HG03342 (cell line): ENCODE measurements around the gene ADI1.
"Not testable (repeated sequence)": the region's sequence is repeated elsewhere in the genome, so short reads cannot be mapped to it uniquely, and the experiment has no call there.

Experiments
- ATAC-seq: cut with Tn5 transposase; IDR thresholded peaks from one replicate; pipeline ENCODE4 v1.9.1; 2021; ENCODE audit warnings: mild to moderate bottlenecking, moderate library complexity; ENCODE audit not compliant: unreplicated experiment

Gene ADI1

DNA sequence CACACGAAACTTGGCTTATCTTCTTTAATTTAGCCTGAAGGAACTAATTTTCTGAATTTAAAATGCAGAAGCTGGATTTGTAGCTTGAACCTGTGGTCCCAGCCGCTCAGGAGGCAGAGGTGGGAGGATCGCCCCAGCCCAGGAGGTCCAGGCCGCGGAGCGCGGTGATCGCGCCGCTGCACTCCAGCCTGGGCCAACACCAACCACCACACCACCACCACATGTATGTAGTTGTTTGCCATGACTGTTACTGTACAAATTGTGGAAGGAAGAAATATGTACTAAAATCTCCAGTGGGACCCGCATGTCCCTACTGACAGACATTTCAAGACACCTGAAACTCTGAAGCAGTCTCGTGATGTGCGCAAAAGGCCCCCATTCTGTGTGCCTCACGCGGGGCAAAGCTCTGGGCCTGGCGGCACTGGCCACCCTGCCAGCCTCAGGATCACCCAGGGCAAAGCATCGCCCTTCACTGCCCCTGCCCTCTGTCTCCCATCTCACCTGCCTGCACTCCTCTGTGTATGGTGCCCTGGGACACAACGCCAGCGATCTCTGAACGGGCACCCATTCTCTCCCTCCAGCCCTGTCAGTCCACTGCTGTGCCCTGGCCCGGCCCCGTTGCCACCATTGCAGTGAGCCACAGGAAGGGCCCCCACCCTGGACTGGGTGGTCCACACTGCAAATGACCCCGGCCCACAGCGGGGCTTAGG lies 10.1 kb upstream of the ADI1 start:
- ATAC-seq = no peak

DNA sequence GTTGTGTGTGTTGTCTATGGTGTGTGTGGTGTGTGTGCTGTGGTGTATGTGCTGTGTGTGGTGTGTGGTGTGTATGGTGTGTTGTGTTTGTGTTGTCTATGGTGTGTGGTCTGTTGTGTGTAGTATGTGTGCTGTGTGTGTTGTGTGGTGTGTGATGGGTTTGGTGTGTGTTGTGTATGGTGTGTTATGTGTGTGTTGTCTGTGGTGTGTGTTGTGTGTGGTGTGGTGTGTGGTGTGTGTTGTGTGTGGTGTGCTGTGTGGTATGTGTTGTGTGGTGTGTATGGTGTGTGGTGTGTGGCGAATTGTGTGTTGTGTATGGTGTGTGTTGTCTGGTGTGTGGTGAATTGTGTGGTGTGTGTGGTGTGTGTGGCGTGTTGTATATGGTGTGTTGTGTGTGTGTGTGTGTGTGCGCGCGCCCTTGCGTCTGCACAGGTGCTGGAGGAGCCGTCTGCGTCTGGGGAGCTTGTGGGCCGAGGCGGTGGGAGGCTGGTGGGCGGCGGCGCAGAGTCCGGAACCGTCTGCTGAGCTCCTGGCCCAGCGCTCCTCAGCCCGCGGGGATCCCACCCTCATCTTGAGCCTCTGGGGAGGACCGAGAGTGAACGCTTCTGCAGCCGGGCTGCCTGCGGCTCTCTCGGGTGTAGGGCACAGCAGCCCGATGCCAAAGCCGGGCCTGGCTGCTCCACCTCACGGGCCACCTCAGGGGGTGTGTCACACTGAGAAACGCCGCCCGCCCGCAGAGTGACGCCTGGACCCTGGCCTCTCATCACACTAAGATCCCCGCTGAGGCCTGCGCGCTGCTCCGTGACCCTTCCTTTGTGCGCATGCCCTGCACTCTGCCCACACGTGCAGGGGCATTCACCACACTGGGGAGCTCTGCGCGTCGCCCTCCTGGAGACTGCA lies 8.8 kb upstream of the ADI1 start:
- ATAC-seq = no peak

DNA sequence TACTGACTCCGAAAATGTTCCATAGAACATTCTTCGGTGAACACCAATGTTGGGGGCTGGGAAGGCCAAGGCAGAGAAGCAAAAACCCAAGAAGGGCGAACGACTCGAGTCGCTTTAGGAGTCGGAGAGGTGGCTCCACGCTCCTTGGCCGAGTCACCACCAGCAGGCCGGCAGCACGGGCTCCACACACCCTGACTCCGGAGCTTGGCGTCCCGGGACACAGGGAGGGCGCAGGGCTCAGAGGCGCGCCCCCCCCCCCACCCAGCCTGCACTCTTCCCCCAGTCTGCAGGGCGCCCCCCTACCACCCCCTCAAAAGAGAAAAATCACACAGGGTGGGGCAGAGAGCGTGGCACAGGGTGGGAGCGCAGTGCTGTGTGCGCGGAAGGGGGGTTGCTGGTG lies 7.5 kb upstream of the ADI1 start:
- no peak for ATAC-seq

DNA sequence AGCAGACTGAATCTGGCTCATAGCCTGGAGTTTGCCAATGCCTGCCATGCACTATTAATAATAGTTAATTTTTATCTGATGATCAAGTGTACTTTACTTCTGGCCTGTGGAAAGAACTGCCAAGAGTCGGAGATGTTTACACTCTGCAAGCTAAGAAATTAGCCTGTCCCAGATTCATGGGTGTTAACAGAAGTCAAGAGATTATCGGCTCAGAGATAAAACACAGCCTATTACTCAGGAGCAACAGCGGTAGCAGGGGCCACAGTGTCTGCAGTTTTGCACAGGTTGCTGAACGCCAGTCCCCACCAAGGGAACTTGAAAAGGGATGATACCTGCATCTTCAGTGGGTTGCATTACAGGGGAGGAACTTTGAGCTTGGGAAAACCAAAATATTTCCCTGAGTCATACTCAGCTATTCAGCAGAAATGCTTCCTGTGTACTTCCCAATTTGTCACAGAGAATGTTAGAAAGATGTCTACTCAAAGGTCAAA lies 4.3 kb upstream of the ADI1 start:
- no peak for ATAC-seq

DNA sequence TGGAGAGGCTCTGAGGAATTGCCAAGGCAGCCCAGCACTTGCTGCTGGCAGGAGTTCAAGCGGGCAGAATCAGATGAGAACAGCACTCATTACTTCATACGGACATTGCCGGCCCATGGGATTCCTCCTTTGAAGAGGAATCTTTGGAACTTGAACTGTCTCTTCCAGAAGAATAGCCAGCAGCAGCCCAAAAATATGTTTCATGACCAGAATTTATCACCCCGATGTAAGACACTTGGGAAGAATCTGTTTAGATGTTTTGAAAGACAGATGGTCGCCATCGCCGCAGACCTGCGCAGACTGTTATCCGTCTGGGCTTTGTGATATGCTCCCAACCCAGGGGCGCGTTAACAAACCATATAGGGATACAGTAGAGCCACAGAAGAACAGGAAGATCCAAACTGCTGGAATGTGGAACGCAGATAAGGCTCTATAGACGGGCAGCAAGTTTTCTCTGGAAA lies 3.7 kb upstream of the ADI1 start:
- no peak for ATAC-seq

DNA sequence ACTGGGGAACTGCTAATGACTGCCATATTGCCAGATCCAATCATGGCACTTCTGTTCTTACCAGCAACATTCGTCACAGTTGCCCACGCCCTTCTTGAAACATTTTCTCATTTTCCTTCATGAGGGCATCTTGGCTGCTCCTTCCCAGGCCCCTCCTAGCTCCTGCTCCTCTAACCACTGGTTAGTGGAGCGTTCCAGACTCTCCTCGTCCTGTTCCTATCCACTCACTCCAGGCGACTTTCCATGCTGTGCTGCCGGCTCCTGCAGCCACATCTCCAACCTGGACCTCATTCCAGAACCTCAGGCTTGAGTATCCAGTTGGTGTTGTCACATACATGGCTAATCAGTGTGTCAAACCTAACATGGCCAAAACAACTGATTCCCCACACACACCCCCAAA lies 1.3 kb upstream of the ADI1 start:
- no peak for ATAC-seq

DNA sequence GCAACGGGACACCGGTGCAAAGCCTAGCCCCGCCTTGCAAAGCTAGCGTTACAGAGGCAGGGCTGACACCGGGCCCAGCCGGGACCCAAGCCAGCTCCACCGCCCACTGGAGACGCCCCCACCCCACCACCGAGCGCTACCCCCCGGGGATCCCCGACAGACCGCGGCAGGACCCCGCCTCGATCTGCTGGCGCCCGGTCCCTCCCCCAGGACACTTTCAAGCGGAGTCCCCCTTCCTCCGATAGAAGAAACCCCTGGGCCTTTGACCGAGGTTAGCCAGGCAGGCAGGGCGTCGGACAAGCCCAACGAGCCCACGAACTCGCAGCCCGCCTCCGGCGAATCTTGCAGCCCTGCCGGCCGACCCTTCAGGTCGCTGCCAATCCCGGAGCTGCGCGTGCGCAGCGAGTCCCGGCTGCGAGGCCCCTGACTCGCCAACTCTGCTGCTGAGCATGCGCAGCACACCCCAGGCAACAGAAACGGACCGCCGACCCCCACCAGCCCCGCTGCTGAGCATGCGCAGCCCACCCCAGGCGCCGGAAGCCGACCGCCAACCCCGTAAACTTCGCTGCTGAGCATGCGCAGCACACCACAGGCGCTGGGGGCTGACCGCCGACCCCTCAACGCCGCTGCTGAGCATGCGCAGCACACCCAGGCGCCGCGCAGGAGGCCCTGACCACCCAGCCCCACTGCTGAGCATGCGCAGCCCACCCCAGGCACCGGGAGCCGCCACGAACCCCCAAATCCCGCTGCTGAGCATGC lies 656 bp downstream of the ADI1 start:
- peak; percentile 84 for ATAC-seq

DNA sequence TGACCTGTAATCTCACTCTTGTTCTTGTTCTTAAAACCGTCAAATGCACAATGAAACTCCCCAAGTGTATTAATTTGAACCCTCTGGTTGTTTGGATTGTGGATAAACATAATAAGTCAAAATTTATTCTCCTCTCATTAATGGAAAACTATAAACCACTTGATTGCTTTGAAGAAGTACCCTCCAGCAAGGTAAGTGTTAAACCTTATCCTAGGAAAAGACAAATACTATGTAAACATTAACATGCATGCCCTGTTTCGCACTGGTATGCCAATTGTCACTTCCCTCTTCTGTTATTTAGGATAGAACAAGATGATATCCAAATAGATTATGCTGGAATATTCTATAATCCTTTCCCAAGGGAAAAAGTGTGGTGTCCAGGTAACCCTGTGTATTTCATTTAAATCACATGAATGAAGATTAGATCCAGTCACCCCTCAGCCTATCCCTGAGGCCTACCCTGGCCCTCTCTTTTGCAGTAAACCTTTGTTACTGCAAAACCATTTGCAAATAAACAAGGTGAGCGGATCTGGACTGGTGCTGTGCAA lies 1.3 kb downstream of the ADI1 start:
- ATAC-seq = no peak

DNA sequence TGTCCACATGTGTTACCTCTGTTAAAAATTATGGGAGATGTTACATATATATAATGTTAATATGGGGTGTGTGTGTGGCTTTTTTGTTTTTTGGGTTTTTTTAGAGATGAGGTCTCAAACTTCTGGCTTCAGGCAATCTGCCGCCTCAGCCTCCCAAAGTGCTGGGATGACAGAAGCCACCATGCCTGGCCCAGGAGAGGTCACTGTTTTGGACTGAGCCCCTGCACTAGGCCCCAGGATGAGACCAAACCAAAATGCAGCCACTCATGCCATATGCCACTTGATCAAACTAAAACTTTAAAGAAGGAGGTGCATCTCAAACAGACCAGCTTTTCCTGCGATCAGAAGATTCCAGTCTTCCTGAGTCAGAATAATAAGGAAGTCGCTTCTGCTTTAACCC lies 2.5 kb downstream of the ADI1 start:
- no peak for ATAC-seq

DNA sequence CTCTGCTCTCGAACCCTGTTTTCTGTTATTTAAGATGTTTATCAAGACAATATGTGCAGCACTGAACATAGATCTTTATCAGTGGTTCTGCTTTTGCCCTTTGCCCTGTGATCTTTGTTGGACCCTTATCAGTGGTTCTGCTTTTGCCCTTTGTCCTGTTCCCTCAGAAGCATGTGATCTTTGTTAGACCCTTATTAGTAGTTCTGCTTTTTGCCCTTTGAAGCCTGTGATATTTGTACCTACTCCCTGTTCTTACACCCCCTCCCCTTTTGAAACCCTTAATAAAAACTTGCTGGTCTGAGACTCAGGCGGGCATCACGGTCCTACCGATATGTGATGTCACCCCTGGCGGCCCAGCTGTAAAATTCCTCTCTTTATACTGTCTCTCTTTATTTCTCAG lies 3.9 kb downstream of the ADI1 start:
- not testable (repeated sequence) for ATAC-seq

DNA sequence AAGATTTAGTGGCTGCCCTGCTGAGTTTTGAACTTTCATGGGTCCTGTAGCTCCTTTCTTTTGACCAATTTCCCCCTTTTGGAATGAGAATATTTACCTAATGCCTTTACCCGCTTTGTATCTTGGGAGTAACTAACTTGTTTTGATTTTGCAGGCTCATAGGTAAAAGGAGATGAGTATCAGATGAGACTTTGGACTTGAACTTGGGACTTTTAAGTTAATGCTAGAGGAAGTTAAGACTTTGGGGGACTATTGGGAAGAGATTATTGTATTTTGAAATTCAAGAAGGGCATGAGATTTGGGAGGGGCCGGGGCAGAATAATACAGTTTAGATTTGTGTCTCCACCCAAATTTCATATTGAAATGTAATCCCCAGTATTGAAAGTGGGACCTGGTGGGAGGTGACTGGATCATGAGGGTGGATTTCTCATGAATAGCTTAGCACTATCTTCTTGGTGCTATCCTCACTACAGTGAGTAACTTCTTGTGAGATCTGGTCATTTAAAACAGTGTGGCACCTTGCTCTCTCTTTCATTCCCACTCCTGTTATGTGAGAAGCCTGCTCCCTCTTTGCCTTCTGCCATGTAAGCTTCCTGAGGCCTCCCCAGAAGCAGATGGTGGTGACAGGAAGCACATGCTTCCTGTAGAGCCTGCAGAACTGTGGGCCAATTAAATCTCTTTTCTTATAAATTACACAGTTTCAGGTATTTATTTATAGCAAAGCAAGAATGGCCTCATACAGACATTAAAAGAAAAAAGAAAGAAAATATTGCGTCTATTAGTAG lies 6.1 kb downstream of the ADI1 start:
- ATAC-seq = no peak

DNA sequence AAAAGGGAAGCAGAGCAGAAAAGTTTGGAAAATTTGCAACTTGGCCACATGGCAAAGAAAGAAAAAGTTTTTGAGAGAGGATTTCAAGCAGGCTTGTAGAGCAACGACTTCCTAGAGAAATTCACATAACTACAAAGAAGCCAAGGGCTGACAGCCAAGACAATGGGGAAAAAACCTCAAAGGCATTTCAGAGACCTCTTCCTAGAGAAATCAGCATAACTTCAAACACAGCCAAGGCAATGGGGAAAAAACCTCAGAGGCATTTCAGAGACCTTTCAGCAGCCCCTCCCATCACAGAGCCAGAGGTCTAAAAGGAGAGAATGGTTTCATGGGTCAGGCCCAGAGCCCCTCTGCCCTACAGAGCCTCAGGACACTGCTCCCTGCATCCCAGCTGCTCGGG lies 7.2 kb downstream of the ADI1 start:
- no peak for ATAC-seq

DNA sequence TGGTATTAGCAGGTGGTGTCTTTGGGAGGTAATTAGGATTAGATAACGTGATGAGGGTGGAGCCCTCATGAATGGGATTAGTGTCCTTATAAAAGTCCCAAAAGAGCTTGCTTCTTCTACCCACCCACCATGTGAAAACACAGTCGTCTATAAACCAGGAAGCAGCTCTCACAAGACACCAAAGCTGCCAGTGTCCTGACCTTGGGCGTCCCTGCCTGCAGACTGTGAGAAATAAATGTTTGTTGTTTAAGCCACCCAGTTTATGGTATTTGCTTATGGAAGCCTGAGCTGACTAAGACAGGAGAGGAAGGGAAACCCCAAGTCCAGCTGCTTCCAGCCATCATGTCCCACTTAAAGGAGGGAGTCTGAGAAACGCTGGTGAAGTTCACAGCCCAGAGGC lies 13.6 kb downstream of the ADI1 start:
- ATAC-seq = no peak

DNA sequence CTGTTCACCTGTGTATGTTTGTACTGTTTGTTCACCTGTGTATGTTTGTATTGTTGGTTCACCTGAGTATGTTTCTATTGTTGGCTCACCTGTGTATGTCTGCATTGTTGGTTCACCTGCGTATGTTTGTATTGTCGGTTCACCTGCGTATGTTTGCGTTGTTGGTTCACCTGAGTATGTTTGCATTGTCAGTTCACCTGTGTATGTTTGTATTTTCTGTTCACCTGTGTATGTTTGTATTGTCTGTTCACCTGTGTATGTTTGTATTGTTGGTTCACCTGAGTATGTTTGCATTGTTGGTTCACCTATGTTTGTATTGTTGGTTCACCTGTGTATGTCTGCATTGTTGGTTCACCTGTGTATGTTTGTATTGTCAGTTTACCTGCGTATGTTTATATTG lies 14.6 kb downstream of the ADI1 start:
- ATAC-seq = no peak

DNA sequence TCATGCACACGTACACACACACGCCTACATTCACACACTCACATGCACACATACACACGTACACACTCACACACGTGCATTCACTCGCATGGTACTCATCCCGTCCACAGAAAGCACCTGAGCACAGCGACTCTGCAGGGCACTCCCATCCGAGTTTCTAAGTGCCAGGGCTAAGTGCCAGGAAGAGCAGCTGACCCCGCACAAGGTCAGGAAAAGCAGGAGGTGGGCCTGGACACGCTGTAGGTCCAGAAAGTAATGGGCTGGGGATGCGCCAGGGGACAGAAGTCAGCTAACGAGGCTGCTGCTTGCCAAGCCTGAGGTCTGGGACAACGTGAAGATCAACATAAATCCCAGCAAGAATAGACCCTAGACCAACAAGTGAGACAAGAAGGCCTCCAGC lies 15.8 kb downstream of the ADI1 start:
- no peak for ATAC-seq

DNA sequence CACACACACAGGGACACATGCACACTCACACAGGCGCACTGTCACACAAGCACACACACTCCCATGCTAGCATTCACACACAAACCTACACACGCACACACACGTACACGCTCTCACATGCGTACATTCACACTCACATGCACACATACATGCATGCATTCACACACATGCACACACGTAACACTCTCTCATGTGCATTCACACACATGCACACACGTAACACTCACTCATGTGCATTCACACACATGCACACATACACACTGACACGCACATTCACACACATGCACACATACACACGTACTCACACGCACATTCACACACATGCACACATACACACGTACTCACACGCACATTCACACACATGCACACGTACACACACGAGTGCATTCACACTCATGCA lies 16.3 kb downstream of the ADI1 start:
- ATAC-seq = no peak

DNA sequence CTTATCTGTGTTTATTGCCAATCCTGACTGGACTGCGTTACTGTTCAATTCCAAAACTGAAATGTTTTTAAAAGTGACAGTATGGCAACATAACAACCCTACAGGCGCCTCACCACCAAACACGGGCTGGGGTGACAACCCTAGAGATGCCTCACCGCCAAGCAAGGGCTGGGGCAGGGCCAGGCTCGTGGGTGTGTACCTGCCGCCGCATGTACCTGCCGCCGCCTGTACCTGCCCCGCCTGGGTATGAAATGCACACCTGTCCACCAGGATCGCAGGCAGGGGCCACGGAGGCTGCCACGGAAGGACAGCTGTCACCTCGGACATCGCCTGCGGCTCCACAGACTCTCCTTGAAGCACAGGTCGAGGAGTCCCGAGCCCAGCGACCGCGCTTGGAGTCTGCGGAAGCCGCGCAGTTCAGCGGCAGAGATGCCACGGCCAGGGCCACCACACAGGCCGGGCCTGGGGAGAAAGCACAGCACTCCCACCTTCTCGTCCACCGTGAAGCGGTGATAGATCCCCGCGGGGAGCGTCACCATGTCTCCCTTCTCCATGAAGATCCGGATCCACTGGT lies 18.9 kb downstream of the ADI1 start:
- ATAC-seq = no peak

DNA sequence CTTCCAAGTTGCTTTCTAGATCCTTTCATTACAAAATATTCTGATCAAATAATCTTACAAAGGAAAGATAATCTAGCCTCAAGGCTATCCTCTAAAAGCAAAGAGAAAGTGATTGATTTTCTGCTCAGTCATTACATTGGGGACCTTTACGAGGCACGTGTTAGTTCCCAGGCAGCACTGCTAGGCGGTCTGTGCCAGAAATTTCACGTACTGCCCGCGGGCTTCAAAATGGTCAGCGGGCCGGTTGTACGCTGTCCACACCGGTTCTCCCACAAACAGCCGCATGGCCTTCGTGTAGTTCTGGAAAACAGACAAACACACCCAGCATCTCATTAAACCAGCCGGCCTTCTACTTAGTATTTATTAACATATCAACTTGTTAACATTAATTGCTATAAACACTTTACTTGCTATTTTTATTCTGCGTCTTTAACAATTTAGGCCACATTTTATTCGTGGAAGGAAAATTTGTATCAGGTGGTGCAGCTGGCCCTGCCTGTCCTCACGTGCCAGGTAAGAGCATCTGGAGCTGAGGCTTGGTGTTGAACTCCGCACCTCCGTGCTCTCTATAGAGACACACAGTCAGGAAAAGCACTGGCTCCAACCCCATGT lies 20.4 kb downstream of the ADI1 start:
- no peak for ATAC-seq

DNA sequence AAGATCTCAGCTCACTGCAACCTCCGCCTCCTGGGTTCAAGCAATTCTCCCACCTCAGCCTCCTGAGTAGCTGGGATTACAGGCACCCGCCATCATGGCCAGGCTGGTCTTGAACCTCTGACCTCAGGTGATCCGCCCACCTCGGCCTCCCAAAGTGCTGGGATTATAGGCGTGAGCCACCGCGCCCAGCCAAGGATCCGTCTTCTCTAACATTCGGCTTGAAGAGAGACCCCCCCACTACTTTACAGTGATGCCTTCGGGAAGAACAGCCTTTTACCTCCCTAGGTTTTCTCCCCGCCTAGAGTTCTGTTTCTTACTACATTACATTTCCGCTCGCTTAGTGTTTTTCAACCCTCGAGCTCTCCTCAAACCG lies 22.6 kb downstream of the ADI1 start:
- not testable (repeated sequence) for ATAC-seq
